Measurements from ENCODE around the gene INSC. TPM values are rescaled to one million over a fixed set of nuclear protein-coding genes. Genes with fewer than 3 reads are reported as not detected.

INSC gene
- total RNA-seq, 2 donors from 2014 or later = 1.0 TPM; not detected in 1

- no peaks in the 10 kb centered on the region for H3K27me3 ChIP-seq
- no peaks in the 10 kb centered on the region for H3K9me3 ChIP-seq
- H3K27ac ChIP-seq = no peak overlapping the region
- DNase-seq (ENCODE audit: low spot score) = no peak
- no peak overlapping the region for H3K4me3 ChIP-seq
- no peaks in the 10 kb centered on the region for H3K4me1 ChIP-seq
- no peaks in the 10 kb centered on the region for H3K36me3 ChIP-seq
- no peak for TF ChIP-seq CTCF (IDR thresholded peaks at IDR 0.05)
Observed at GRCh38 chr11:15192005-15192556, 77.4 kb downstream of the INSC start.

GRCh38 chr11:15194671-15195415 lies 80.1 kb downstream of the INSC start:
- no peak for DNase-seq (ENCODE audit: low spot score)
- Histone ChIP-seq H3K4me1 (peaks cover 0 to 5% of the 10 kb centered on the region in 2 donors), H3K27me3 (no peaks in the 10 kb centered on the region), H3K9me3 (no peaks in the 10 kb centered on the region), H3K36me3 (no peaks in the 10 kb centered on the region), H3K4me3 (no peak overlapping the region), H3K27ac (no peak overlapping the region)
- no peak for TF ChIP-seq CTCF (IDR thresholded peaks at IDR 0.05)

- TF ChIP-seq CTCF (IDR thresholded peaks at IDR 0.05) = no peak
- no peaks in the 10 kb centered on the region for H3K36me3 ChIP-seq
- H3K4me3 ChIP-seq = no peak overlapping the region
- peaks cover 0 to 5% of the 10 kb centered on the region in 2 donors for H3K4me1 ChIP-seq
- no peak for DNase-seq (ENCODE audit: low spot score)
- no peaks in the 10 kb centered on the region for H3K27me3 ChIP-seq
- H3K27ac ChIP-seq = no peak overlapping the region
- no peaks in the 10 kb centered on the region for H3K9me3 ChIP-seq
Observed at GRCh38 chr11:15195454-15196200, 80.9 kb downstream of the INSC start.

- no peak overlapping the region for H3K4me3 ChIP-seq
- no peaks in the 10 kb centered on the region for H3K36me3 ChIP-seq
Observed at GRCh38 chr11:15196704-15197103, 82.0 kb downstream of the INSC start.

GRCh38 chr11:15197696-15198095 lies 83.0 kb downstream of the INSC start:
- Histone ChIP-seq H3K27me3 (no peaks in the 10 kb centered on the region), H3K9me3 (no peaks in the 10 kb centered on the region), H3K4me3 (no peak overlapping the region), H3K27ac (no peak overlapping the region), H3K36me3 (no peaks in the 10 kb centered on the region), H3K4me1 (peaks cover 0 to 5% of the 10 kb centered on the region in 2 donors)
- DNase-seq (ENCODE audit: low spot score) = no peak
- no peak for TF ChIP-seq CTCF (IDR thresholded peaks at IDR 0.05)

More at GRCh38 chr11:15196704-15197103, 82.0 kb downstream of the INSC start:
- no peak for DNase-seq (ENCODE audit: low spot score)
- Histone ChIP-seq H3K27ac (no peak overlapping the region), H3K4me1 (peaks cover 0 to 5% of the 10 kb centered on the region in 2 donors), H3K27me3 (no peaks in the 10 kb centered on the region), H3K9me3 (no peaks in the 10 kb centered on the region)
- no peak for TF ChIP-seq CTCF (IDR thresholded peaks at IDR 0.05)

Data from right atrium auricular region (tissue), 2 donors.